KOPT-K1 (cell line): ENCODE measurements around the gene ETFDH.

ENCODE experiments used
- H3K27ac ChIP-seq: fragments of 200-600 bp; sonication (generic); 2 replicates; pipeline ENCODE4 v1.5.1; 2016; ENCODE audit warnings: antibody characterized with exemption, mild to moderate bottlenecking, low read depth, low read length; ENCODE audit not compliant: poor library complexity, severe bottlenecking
- H3K36me3 ChIP-seq: fragments of 200-600 bp; sonication (generic); 2 replicates; pipeline ENCODE4 v1.5.1; 2017; ENCODE audit warnings: antibody characterized with exemption, mild to moderate bottlenecking, low read length, moderate library complexity; ENCODE audit not compliant: insufficient read depth
- H3K9me3 ChIP-seq: fragments of 200-600 bp; sonication (generic); 2 replicates; pipeline ENCODE4 v1.5.1; 2017; ENCODE audit warnings: antibody characterized with exemption, low read length, mild to moderate bottlenecking; ENCODE audit not compliant: insufficient read depth, poor library complexity, severe bottlenecking

ETFDH gene

DNA sequence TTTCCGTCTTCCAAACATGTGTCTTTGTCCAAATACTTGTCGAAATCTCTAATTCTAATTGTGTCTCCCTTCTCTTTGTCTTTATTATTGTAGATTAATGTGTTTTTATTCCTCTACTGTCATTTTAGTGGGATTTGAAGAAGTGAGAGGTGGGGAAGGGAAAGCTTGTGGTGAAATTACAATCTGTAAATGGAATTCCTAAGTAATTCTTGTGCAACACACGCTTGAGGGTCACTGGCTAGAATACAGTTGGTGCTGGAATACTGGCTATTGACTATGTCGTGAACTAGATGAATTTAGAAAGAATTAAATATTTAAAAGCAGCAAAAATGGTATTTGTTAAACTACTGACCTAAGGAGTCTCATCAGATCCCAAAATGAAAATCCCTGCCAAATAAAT is 86.0 kb downstream of the ETFDH start:
- Histone ChIP-seq H3K27ac (no peak overlapping the region), H3K9me3 (no peaks in the 10 kb centered on the region), H3K36me3 (no peaks in the 10 kb centered on the region)

DNA sequence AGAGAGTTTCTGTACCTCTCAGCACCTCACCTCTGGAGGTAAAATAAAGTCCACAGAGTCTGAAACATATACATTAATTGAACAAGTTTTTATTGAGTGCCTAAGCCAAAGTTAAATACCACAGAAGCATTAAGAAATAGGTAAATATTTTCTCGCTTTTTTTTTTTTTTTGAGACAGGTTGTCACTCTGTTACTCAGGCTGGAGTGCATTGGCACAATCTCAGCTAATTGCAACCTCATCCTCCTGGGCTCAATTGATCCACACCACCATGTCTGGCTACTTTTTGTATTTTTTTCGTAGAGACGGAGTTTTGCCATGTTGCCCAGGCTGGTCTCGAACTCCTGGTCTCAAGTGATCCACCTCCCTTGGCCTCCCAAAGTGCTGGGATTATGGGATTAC is 86.6 kb downstream of the ETFDH start:
- Histone ChIP-seq H3K27ac (no peak overlapping the region), H3K36me3 (no peaks in the 10 kb centered on the region), H3K9me3 (no peaks in the 10 kb centered on the region)
